Epidermal melanocyte (primary cell): ENCODE results near the gene P2RY10.
"Not testable (repeated sequence)": the region's sequence is repeated elsewhere in the genome, so short reads cannot be mapped to it uniquely, and the experiment has no call there.

Experiments used
- DNase-seq: peaks from one replicate; pipeline ENCODE4 v3.0.0; 2011; ENCODE audit warnings: low spot score; ENCODE audit not compliant: insufficient read length

The P2RY10 gene, protein sequence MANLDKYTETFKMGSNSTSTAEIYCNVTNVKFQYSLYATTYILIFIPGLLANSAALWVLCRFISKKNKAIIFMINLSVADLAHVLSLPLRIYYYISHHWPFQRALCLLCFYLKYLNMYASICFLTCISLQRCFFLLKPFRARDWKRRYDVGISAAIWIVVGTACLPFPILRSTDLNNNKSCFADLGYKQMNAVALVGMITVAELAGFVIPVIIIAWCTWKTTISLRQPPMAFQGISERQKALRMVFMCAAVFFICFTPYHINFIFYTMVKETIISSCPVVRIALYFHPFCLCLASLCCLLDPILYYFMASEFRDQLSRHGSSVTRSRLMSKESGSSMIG

DNA sequence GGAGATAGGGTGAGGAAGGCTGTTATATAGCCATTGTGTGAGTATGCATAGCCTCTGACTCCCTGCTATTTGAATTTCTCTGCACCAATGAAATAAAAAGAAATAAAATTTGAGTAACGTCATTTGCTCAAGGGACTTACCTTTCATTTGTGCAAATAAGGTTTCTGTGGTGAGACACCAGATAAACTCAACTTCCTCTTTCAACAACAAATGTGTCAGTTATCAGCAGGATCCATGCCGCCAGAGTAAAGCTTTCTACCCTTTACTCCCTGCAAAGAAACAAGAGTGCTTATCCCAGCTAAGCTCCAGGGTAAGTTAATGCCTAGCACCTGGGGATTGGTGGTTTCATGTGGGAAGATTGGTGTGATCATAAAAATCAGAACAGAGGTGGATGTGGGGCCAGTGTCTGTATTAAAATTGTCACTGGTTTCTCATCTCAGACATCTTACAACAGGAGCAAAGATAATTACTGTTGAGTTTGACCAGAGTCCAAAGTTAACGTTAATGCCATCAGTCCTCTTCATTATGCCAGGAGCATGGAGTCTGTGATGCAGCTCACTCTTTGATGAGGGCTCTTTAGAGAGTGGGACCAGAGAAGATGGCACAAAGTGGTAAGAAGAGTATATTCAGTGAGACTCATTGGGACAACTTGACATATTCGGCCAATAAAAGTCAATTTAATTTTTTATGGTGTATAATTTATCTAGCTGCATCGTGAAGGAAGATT is at the start of gene P2RY10:
P2RY10 (plus strand) TSS at position 206 of the 727 bp plus-strand sequence. CDS start 15,130 bp downstream, outside the sequence.
- DNase-seq: no peak

DNA sequence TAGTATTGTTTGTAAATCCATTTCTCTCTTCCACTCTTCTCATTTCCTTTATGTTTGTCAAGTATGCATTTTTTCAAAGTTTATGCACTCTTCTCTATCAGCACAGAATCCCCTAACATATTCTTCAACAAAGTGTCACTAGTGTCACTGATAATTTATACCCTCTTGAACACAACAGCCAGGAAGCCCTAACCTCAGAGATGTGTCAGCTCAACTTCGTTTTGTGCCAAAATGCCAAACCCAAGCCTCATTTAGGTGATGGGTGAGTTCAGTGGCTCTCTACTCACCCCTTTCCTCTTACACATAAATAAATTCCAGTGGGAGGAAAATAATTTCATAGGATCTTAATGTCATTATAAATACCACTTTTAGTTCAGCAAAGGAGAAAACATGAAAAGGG is 22.4 kb upstream of the P2RY10 start:
- DNase-seq: no peak

DNA sequence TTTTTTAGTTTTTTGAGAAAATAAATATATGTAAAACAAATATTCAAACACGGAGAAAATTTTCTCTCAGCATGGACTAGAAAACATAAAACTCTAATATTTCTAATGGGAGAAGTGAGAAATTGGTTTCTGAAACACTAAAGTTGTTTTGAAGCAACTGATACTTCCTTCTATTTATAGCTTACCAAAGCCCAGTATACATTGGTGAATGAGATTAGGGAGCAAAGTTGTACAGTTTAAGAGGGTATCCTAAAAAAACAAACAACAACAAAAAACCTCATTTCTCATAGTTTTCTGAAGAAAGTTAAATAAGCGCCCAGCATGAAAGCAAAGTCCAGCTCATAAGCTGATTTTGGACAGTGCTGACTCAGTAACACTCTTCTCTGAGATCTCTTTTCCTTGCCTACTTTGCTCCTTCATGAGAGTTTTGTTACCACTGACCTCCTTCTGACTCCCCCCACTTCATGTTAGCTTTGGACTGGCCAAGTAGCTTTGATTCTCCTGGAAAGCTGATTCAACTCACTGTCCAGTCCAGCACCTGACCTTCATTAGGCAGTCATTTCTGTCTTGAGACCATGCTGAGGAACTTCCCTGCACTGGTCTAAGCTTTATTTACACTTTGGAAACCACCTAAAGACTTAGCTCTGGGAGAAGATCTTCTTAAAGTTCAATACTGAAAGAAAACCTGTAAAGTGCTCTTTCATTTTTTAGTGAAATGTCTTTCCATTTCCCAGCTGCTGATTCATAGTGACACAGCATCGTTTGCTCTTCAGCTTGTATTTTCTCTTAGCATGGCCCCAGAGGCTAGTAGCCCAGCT is 21.8 kb upstream of the P2RY10 start:
- no peak for DNase-seq

DNA sequence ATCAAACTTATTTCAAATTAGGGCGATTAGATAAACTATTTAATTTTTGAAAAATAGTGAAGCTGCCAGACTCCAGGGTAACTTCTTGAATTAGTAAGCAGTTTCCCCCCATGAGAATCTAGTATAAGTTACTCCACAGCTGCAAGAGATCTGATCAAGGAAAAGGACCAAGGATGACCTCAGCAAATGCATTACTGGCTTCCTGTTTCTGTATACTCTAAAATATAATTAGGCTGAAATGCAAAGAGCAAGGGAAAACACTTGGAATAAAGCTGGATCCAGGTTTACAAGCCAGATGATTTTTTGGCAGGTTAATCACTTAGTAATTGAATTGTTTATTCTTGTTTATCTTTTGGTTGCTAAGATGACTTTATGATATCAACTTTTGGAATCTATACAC is 13.4 kb upstream of the P2RY10 start:
- no peak for DNase-seq

DNA sequence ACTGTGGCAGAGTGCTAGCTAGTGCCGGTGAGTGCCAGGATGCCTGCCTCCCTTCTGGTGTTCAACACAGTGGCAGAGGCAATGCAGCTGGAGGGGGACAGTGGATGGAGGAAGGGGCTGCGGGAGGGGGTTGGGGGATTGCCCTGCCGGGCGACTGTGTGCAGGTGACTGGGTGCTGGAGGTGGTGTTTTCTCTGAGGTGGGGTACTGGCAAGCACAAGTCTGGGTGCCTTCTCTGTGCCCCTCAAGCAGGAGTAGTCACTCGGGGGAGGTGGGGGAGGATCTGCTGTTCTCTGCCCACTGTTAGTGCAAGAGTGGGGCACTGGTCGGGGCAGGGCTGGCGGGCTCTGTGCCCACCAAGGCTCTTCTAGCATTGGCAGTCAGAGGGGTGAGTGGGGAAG is 10.3 kb upstream of the P2RY10 start:
- DNase-seq: no peak

DNA sequence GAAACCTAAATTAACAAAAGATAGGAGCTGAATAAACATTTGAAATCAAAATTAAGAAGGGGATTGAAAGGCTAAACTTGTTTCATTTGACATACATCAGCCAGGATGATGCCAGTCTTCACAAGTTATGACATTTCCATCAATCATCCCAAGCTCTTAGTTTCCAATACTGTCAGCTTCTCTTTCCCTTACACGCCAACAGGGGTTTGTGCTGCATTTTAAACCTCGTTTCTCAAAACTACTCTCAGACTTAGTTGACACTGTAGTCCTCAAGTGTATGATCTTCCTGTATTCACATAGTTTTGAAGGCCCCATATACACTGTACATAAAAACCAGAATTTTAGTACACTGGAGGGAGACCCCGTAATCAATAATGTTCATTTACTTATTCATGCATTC is 840 bp upstream of the P2RY10 start:
- DNase-seq: no peak

DNA sequence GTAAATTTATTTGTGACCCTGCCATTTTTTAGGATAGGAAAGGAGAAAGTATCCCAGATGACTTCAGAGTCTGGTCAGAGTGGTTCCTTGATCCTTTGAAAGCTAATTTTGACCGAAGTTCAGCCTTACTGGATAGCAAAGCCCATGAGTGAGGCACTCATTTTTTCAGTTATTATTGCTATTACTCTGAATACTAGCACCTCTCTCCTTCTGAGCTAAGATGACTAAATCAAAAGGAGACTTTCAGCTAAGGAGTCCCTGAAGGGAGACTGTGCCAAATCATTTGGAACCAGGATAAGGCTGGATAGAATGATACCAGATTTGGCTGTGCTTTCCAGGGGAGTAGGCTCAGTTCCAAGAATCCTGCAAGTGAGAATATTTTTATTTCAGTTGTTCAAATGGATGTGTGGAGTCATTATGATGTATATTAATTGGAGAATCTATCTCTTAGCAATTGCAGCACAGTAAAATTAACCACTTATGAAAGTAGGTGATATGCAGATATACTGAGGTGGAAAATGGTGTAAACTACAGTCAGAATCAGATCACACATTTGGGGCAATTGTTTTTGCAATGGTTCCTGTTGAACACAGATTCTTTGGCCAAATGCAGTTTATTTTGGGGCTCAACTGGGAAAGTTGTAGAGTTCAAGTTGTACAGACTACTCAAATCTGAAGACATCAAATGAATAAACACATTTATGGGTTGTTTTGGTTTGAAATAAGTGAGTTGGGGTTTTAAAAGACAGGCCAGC is 1.2 kb downstream of the P2RY10 start:
- DNase-seq: no peak

DNA sequence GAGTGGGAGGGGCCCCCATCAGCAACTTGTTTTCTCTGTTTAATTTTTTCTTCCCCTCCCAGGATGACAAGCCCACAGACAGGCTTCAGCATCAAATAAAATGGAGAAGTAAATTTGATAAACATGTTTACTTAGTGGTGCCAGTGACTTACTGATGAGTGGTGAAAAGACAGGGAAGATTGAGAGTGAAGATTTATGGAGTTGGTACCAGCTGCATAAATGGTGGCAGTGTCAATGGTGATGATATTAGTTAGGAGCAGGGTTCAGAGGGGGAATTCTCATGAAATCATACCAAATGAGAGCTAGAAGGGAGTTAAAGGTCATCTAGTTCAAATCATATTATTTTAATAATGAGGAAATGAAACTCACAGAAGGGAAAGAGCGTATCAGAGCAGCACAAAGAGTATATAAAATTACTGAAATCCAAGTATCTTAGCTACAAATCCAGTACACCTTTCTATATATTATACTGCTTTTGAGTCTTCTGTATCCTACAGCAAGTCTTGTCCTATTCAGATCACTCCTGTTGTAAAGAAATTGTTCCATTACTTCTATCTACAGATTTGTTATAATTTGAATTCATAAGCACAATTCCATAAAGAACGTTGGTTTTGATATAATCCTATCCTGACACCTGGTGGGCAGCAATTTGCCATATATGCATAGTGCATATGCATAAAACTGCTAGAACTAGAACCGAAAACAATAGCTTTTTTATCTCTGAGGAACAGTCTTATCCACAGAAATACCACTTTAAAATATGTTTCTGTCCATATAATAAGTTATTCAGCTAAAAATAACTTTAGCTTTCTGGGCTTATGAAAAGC is 5.0 kb downstream of the P2RY10 start:
- no peak for DNase-seq

DNA sequence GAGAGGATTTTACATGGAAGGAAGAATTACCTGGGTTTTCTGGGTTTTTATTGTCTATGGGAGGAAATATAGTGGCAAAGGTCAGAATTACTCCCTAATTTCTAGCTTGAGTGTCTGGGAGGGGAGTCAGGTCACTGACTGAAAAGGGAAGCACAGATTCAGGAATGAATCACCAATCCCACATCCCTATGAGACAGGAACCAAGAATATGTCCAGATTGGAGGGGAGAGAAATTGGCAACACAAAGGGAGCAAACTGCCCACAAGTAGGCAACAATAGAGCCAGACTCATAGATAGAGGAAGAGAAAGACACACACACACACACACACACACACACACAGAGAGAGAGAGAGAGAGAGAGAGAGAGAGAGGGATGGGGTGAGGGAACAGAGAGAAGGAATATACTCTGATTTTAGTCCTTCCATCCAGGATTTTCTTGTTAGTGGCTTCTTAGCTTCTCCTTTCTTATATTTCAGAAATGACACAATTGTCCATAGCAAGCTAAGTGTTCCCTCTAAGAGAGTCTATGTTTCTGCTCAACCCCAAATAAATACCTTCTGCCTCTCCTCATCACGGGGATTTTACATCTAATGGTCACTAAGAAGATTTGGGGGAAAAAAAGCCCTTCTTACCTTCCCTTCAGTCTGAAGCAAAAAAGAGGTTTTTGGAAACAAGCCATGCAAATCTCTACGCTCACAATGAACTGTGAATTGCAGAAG is 12.0 kb downstream of the P2RY10 start:
- no peak for DNase-seq

DNA sequence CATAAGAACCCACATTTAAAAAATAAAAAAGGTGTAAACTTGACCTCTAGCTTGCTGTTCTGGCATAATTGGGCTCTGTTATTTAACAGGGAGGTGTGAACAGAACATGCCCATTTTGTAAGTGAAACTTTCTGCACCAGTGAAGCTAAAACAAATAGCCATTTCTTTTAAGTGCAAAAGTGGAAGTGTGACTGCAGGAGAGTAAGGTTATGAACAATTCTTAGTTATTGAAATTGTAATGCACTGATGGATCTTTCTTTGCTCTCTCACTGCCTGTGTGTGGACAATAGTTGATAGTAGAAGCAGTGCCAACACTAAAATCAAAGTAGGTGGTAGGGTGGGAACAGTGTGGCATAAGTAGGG is 12.6 kb downstream of the P2RY10 start:
- DNase-seq: no peak

DNA sequence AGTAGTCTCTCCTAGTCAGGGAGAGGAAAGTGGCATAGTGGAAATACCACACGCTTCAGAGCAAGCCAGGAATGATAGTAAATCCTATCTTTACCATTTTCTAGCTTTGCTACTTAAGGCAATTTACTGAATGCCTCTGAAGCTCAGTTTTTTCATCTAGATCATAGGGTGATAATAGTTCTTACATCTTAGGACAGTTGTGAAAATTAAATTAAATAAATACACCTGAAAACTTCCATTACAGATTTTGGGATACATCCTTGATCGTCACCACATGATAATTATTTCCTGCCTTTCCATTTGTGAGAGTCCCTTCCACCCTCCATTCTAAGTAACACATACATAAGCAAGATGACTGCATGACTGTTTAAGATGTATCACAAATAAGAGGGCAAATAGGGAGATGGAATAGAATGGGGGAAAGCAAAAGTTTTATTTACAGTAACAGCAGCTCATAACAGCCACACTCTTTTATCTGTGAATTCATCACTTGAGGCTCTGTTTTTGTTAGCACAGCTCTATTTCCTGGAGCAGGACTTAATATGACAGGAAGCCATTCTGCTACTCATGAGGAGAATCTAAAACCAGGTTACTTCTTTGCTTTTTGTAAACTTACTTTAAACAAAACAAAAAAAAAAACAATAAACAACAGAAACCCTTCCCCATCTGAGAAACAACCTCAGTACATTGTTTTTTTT is 13.4 kb downstream of the P2RY10 start:
- no peak for DNase-seq

DNA sequence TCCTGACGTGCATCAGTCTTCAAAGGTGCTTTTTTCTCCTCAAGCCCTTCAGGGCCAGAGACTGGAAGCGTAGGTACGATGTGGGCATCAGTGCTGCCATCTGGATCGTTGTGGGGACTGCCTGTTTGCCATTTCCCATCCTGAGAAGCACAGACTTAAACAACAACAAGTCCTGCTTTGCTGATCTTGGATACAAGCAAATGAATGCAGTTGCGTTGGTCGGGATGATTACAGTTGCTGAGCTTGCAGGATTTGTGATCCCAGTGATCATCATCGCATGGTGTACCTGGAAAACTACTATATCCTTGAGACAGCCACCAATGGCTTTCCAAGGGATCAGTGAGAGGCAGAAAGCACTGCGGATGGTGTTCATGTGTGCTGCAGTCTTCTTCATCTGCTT is 15.7 kb downstream of the P2RY10 start:
- DNase-seq: no peak

DNA sequence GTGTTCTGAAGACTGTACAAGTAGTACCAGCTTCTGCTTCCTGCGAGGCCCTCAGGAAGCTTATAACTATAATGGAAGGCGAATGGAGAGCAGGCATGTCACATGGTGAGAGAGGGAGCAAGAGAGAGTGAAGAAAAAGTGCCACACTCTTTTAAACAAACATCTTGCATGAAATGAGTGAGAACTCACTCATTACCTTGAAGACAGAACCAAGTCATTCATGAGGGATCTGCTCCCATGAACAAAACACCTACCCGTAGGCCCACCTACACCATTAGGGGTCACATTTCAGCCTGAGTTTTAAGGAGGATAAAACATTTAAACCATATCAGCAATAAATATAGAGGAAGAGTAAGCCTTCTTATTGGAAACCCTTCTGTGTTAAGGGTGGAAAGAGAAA is 19.4 kb downstream of the P2RY10 start:
- DNase-seq: no peak

DNA sequence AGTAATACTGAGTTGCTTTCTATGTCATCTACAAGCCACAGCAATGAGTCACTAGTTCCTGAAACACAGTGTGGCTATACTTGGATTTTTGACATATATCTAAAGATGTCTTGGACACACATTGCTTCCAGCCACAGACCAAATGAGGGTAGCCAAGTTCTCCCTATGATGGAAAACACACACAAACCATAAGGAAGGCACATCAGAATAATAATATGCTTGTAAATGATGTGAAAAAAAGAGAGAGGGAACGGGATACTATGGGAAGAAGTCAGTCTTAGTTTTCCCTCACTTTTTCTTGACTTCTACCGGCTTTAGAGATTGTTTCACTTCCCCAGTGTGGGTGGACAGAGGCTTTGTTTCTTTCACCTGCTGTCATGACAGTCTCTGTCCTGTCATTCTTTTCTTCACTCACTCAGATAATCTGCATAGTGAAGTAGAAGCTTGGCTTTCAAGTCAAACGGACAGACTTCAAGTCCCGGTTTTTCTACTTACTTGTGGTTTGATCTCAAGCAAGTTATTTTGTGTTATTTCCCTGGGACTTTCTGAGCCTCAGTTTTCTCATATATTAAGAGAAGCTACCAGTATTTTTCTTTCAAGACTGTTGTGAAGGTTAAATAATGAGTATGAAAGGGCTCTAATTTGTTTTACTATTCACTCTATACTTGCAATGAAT is 34.7 kb downstream of the P2RY10 start:
- no peak for DNase-seq

DNA sequence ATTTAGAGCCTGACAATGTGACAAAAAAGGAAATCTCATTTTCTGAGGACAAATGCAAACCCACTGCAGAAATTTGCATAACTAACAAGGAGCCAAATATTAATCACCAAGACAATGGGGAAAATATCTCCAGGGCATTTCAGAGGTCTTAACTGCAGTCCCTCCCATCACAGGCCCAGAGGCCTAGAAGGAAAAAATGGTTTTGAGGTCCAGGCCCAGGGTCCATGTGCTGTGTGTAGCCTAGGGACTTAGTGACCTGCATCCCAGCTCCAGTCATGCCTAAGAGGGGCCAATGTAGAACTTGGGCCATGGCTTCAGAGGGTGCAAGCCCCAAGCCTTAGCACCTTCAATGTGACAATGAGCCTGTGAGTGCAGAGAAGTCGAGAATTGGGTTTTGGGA is 44.2 kb downstream of the P2RY10 start:
- no peak for DNase-seq

DNA sequence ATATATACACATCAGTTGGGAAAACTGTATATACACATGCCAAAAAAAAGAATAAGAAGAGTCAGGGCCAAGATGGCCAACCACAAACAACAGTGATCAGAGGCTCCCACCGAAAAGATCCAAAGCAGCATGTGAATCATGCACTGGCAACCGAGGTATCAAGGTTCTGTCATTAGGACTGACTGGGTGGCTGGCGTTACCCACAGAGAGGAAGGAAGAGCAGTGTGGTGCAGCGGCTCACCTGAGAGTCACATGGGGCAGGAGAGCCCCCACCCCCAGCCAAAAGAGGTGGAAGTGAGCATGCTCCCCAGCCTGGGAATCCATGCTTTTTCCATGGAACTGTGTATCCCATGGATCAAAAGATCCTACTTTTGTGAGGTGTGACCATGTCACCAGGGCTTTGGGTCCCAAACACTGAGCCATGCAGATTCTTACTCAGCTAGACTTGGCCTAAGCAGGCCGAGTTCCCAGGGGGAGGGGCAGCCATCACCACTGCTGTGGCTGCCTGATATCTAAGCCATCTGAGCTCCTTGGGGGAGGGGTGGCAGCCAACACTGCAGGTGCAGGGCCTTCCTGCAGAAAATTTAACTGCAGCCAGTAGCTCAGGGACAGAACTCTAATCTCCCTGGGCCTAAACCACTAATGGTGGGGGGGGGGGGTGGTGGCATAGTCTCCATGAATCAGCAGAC is 52.8 kb downstream of the P2RY10 start:
- no peak for DNase-seq

DNA sequence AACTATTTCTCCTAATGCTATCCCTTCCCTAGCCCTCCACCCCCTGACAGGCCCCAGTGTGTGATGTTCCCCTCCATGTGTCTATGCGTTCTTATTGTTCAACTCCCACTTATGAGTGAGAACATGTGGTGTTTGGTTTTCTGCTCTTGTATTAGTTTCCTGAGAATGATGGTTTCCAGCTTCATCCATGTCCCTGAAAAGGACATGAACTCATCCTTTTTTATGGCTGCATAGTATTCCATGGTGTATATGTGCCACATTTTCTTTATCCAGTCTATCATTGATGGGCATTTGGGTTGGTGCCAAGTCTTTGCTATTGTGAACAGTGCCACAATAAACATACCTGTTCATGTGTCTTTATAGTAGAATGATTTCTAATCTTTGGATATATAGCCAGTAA is 62.3 kb downstream of the P2RY10 start:
- DNase-seq: not testable (repeated sequence)
